HG03442 (cell line): Measurements from ENCODE around the gene PSMB10.

ENCODE experiments used
- ATAC-seq: cut with Tn5 transposase; IDR thresholded peaks from one replicate; pipeline ENCODE4 v1.9.1; 2021; ENCODE audit warnings: mild to moderate bottlenecking, moderate library complexity; ENCODE audit not compliant: unreplicated experiment

PSMB10 gene

DNA sequence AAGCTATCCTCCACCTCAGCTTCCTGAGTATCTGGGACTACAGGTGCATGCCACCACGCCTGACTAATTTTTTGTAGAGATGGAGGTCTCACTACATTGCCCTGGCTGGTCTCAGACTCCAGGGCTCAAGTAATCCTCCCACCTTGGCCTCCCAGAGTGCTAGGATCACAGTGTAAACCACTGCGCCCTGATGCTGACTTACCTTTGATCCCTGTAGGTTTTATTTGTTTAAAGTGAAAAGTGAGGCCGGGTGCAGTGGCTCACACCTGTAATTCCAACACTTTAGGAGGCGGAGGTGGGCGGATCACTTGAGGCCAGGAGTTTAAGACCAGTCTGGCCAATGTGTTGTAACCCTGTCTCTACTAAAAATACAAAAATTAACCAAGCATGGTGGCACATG is 34.9 kb downstream of the PSMB10 start:
- no peak for ATAC-seq

GRCh38 chr16:67897231-67897630 is 39.4 kb downstream of the PSMB10 start:
- no peak for ATAC-seq

DNA sequence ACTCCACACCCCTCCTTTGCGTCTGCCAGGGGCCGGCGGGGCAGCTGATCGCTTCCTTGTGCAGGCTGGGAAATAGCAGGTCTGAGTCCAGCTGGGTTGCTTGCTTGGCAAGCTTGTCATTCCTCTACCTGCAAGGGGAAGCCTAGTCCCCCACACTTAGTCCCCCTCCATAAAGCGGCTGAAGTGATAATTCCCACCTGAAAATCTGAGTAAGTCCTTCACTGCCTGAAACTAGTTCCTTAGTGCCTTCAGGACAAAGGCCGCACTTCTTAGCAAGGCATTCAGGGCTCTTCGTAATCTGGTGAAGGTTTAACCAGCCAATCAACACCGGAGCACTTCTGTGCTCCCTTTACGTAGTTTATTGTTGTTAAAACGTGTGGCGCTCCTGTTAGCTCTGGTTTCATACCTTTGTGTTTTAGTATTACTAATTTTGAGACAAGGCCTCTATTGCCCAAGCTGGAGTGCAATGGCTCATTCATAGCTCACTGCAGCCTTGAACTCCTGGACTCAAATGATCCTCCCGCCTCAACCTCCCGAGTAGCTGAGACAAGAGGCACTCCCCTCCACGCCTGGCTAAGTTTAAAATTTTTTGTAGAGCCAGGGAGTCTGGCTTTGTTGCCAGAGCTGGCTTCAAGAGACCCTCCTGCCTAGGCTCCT is 42.8 kb downstream of the PSMB10 start:
- no peak for ATAC-seq

- peak; percentile 85 for ATAC-seq
Measured at GRCh38 chr16:67892899-67893742, 43.5 kb downstream of the PSMB10 start, which contains the start of gene PSKH1. Gene PSKH1, plus strand, starts transcription at chr16:67893254. Its CDS starts 15,496 bp downstream, at chr16:67908750.

- ATAC-seq = no peak
Measured at GRCh38 chr16:67892375-67892774, 44.3 kb downstream of the PSMB10 start.

GRCh38 chr16:67888331-67888730 is 48.3 kb downstream of the PSMB10 start:
- no peak for ATAC-seq

DNA sequence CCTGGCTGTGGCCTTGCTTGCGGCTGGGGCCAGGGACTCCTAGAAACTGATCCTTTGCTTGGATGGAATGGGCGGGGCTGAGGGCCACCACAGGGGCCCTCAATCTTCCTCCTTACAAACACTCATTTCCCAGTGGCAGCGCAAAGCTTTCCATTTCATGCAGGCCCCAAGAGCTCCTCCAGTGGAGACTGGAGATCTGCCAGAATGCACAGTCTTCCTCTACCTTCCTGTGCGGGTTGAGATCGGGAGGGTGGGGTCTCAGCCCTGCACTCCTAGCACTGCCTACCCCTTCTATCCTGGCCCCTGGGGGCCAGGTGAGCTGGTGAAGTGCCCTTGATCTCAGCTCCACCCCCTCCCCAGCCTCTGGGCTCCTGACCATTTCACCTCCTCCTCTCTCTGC is 50.3 kb downstream of the PSMB10 start:
- ATAC-seq = no peak

DNA sequence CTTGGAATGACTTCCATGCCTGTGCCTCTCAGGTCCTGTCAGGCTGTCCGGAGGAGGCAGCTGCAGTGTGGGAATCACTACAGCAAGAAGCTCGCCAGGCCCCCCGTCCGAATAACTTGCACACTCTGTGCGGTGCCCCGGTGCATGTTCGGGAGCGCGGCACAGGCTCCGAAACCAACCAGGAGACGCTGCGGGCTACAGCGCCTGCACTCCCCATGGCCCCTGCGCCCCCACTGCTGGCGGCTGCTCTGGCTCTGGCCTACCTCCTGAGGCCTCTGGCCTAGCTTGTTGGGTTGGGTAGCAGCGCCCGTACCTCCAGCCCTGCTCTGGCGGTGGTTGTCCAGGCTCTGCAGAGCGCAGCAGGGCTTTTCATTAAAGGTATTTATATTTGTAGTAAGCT is 50.7 kb downstream of the PSMB10 start:
- ATAC-seq = no peak

GRCh38 chr16:67885545-67885944 is 51.1 kb downstream of the PSMB10 start:
- ATAC-seq = no peak

DNA sequence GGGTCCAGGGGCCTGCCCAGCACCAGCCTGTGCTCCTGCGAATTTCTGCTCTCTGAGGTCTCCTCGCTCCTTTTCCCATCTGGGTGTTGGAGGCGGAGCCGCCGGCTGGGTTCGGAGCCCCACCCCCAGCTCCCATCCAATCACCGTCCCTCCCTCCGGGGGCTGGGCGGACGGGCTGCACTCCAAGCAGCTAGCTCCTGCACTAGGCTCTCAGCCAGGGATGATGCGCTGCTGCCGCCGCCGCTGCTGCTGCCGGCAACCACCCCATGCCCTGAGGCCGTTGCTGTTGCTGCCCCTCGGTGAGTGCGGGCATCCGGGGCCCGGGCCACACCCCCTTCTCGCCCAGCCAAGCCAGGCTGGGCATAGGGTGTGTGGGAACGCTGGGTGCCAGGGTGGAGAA is 52.0 kb downstream of the PSMB10 start, which contains the start of gene NRN1L:
Gene NRN1L, plus strand, starts transcription at position 202 of the 400 bp plus-strand sequence. Its CDS starts 19 bp downstream, at position 221.
- ATAC-seq = no peak
